H1 (cell line): ENCODE measurements around the gene FBN1. TPM values are rescaled to one million over a fixed set of nuclear protein-coding genes. Genes with fewer than 3 reads are reported as not detected.
A peak's percentile ranks its signal among the peaks of the same experiment; 100 is the strongest.

Source experiments
- CTCF ChIA-PET: fragments of 300-600 bp; sonication (Branson Sonifier 250); formaldehyde crosslinking; loops from one replicate; lab custom pipeline; 2021; ENCODE audit not compliant: partially characterized antibody; lab: Charles Lee
- POLR2A ChIA-PET: fragments of 300-600 bp; sonication (Branson Sonifier 250); formaldehyde crosslinking; loops from one replicate; lab custom pipeline; 2021; ENCODE audit warnings: inconsistent platforms; ENCODE audit not compliant: partially characterized antibody; lab: Charles Lee
- DNase-seq, 2 experiments: peaks; one replicate each; pipeline versions ENCODE4 v3.0.0 to v3.0.0-alpha.2; 2010 to 2022; ENCODE audit warnings: low spot score in 2 of 2, low read depth in 1 of 2, mixed read lengths in 1 of 2
- FAIRE-seq: peaks from 2 replicates; lab custom pipeline; 2011; peaks lifted over from hg19 to GRCh38; lab: Jason Lieb, UNC
- H2AFZ ChIP-seq: 2 replicates; pipeline ENCODE4 v1.8.1; 2012; ENCODE audit warnings: low read length, inconsistent platforms
- H2AK5ac ChIP-seq: 2 replicates; pipeline ENCODE4 v1.6.1; 2013; ENCODE audit warnings: low read depth, low read length
- H2BK120ac ChIP-seq: replicated peaks from 2 replicates; pipeline ENCODE3; 2013; ENCODE audit warnings: low read depth, low read length, inconsistent platforms
- H2BK12ac ChIP-seq: 2 replicates; pipeline ENCODE4 v1.6.1; 2013; ENCODE audit warnings: low read depth, low read length
- H2BK15ac ChIP-seq: 2 replicates; pipeline ENCODE4 v1.6.1; 2013; ENCODE audit warnings: low read length
- H2BK20ac ChIP-seq: 2 replicates; pipeline ENCODE4 v1.6.1; 2013; ENCODE audit warnings: low read length
- H2BK5ac ChIP-seq: 2 replicates; pipeline ENCODE4 v1.6.1; 2013; ENCODE audit warnings: low read depth, low read length
- H3K14ac ChIP-seq: 2 replicates; pipeline ENCODE4 v1.6.1; 2013; ENCODE audit warnings: inconsistent platforms; ENCODE audit not compliant: insufficient read length
- H3K18ac ChIP-seq: 2 replicates; pipeline ENCODE4 v1.6.1; 2013; ENCODE audit warnings: low read length; ENCODE audit errors: extremely low read depth
- H3K23ac ChIP-seq: 2 replicates; pipeline ENCODE4 v1.6.1; 2013; ENCODE audit warnings: inconsistent platforms; ENCODE audit not compliant: insufficient read length
- H3K23me2 ChIP-seq: 2 replicates; pipeline ENCODE4 v1.6.1; 2013; ENCODE audit warnings: low read depth, low read length
- H3K27ac ChIP-seq: 2 replicates; pipeline ENCODE4 v1.6.1; 2011; ENCODE audit warnings: low read depth, low read length, inconsistent platforms
- H3K27me3 ChIP-seq, 4 experiments: replicated peaks in 1 of 4; 1 replicate in 1 of 4; 2 replicates in 3 of 4; pipeline versions ENCODE4 v1.6.1 to v1.8.1; 2011 to 2013; ENCODE audit warnings: low read length in 3 of 4, mild to moderate bottlenecking in 3 of 4, inconsistent platforms in 2 of 4, mixed read lengths in 2 of 4, moderate library complexity in 1 of 4; ENCODE audit not compliant: control insufficient read depth in 3 of 4, insufficient read depth in 3 of 4; ENCODE audit errors: extremely low read depth in 1 of 4
- H3K36me3 ChIP-seq, 4 experiments: 2 replicates each; pipeline versions ENCODE4 v1.6.1 to v1.8.1; 2011 to 2013; ENCODE audit warnings: mild to moderate bottlenecking in 4 of 4, low read length in 3 of 4, moderate library complexity in 2 of 4, control low read depth in 1 of 4, inconsistent platforms in 1 of 4; ENCODE audit not compliant: insufficient read depth in 4 of 4, control insufficient read depth in 2 of 4
- H3K4ac ChIP-seq: replicated peaks from 2 replicates; pipeline ENCODE3; 2013; ENCODE audit warnings: low read length, low read depth, mixed read lengths, inconsistent platforms; ENCODE audit not compliant: insufficient read length
- H3K4me1 ChIP-seq, 4 experiments: replicated peaks in 1 of 4; 1 replicate in 1 of 4; 2 replicates in 3 of 4; pipeline versions ENCODE4 v1.6.1 to v1.8.1; 2011 to 2013; ENCODE audit warnings: low read length in 3 of 4, inconsistent platforms in 2 of 4, mixed read lengths in 1 of 4; ENCODE audit not compliant: insufficient read depth in 4 of 4, control insufficient read depth in 3 of 4
- H3K4me2 ChIP-seq, 2 experiments: 2 replicates each; pipeline versions ENCODE4 v1.6.1 to v1.8.1; 2011 to 2013; ENCODE audit warnings: low read depth in 2 of 2, low read length in 2 of 2, control low read depth in 1 of 2, inconsistent platforms in 1 of 2, mild to moderate bottlenecking in 1 of 2; ENCODE audit not compliant: insufficient read depth in 1 of 2
- H3K4me3 ChIP-seq, 4 experiments: fragments of 200-600, 300-600 bp in 1 of 4; sonication (generic), shearing (Covaris generic), sonication (Bioruptor Twin) in 1 of 4; 2 replicates each; pipeline versions ENCODE4 v1.5.1 to v1.8.1; 2011 to 2016; ENCODE audit warnings: low read length in 4 of 4, low read depth in 3 of 4, control low read depth in 2 of 4, inconsistent platforms in 2 of 4, mild to moderate bottlenecking in 2 of 4, mixed read lengths in 1 of 4, moderate library complexity in 1 of 4; ENCODE audit not compliant: insufficient read depth in 2 of 4; ENCODE audit errors: extremely low read depth in 1 of 4
- H3K56ac ChIP-seq: replicated peaks from 2 replicates; pipeline ENCODE3; 2013; ENCODE audit warnings: low read depth, mild to moderate bottlenecking, mixed read lengths, low read length, inconsistent platforms; ENCODE audit not compliant: insufficient read length
- H3K79me1 ChIP-seq: 2 replicates; pipeline ENCODE4 v1.6.1; 2013; ENCODE audit warnings: low read depth, low read length, control low read depth
- H3K79me2 ChIP-seq, 2 experiments: 2 replicates each; pipeline versions ENCODE4 v1.6.1 to v1.8.1; 2012 to 2013; ENCODE audit warnings: low read length in 2 of 2, mild to moderate bottlenecking in 2 of 2, inconsistent platforms in 1 of 2; ENCODE audit not compliant: insufficient read depth in 2 of 2, control insufficient read depth in 1 of 2
- H3K9ac ChIP-seq, 4 experiments: replicated peaks in 1 of 4; 1 replicate in 1 of 4; 2 replicates in 3 of 4; pipeline versions ENCODE4 v1.6.1 to v1.8.1; 2011 to 2013; ENCODE audit warnings: low read depth in 3 of 4, low read length in 3 of 4, control low read depth in 2 of 4, mild to moderate bottlenecking in 2 of 4, moderate library complexity in 2 of 4, inconsistent platforms in 1 of 4; ENCODE audit errors: extremely low read depth in 1 of 4
- H3K9me3 ChIP-seq, 2 experiments: 2 replicates each; pipeline versions ENCODE4 v1.6.1 to v1.8.1; 2012 to 2013; ENCODE audit warnings: mild to moderate bottlenecking in 2 of 2, moderate library complexity in 2 of 2, control low read depth in 1 of 2, inconsistent platforms in 1 of 2, low read depth in 1 of 2, low read length in 1 of 2, mixed read lengths in 1 of 2; ENCODE audit not compliant: insufficient read depth in 2 of 2
- H4K20me1 ChIP-seq, 2 experiments: replicated peaks in 1 of 2; 2 replicates each; pipeline versions ENCODE3 to v1.8.1; 2011 to 2013; ENCODE audit warnings: inconsistent platforms in 2 of 2, low read length in 2 of 2, mild to moderate bottlenecking in 1 of 2; ENCODE audit not compliant: insufficient read depth in 2 of 2, control insufficient read depth in 1 of 2
- H4K5ac ChIP-seq: 2 replicates; pipeline ENCODE4 v1.6.1; 2013; ENCODE audit warnings: low read length, low read depth, mixed read lengths, inconsistent platforms; ENCODE audit not compliant: insufficient read length
- H4K8ac ChIP-seq: 2 replicates; pipeline ENCODE4 v1.8.0; 2013; ENCODE audit warnings: mild to moderate bottlenecking, moderate library complexity, low read length, inconsistent platforms; ENCODE audit not compliant: insufficient read depth; ENCODE audit errors: extremely low read depth
- H4K91ac ChIP-seq: replicated peaks from 2 replicates; pipeline ENCODE3; 2013; ENCODE audit warnings: low read length, mixed read lengths, inconsistent platforms; ENCODE audit not compliant: insufficient read length
- EGR1 ChIP-seq: IDR thresholded peaks from 2 replicates; pipeline ENCODE4 v1.6.1; 2011; ENCODE audit warnings: low read depth, low read length, borderline replicate concordance
- RAD21 ChIP-seq, 2 experiments: IDR thresholded peaks in 1 of 2; conservative IDR thresholded peaks in 1 of 2; 2 replicates each; pipeline ENCODE4 v1.6.1; 2011; ENCODE audit warnings: low read depth in 2 of 2, low read length in 2 of 2, improper control_type of control experiment in 1 of 2, inconsistent platforms in 1 of 2, mild to moderate bottlenecking in 1 of 2, moderate library complexity in 1 of 2
- TBP ChIP-seq: IDR thresholded peaks from 2 replicates; pipeline ENCODE4 v1.6.1; 2011; ENCODE audit warnings: low read depth, low read length, improper control_type of control experiment
- whole genome bisulfite sequencing, 2 experiments: shearing (Covaris generic) in 1 of 2; methylation state at CpG; one replicate each; pipeline versions ENCODE4 v1.1.6 to v1.1.7; 2013 to 2015; ENCODE audit warnings: low lambda C conversion rate in 2 of 2, mixed read lengths in 2 of 2, inconsistent platforms in 1 of 2, low coverage in 1 of 2, missing lambda C conversion rate in 1 of 2; ENCODE audit not compliant: insufficient replicate concordance in 2 of 2, insufficient coverage in 1 of 2, insufficient read length in 1 of 2; ENCODE audit errors: extremely low coverage in 1 of 2, missing lambda C conversion rate in 1 of 2; 5-methylcytosine and 5-hydroxymethylcytosine counted together
- polyA plus RNA-seq, 7 experiments: library from polyadenylated mRNA; depleted of rRNA in 3 of 7; stranded (reverse) in 5 of 7; unstranded in 2 of 7; fragments of >200 nt in 5 of 7; fragments of 200-250 nt in 2 of 7; gene quantifications; 1 replicate in 5 of 7; 2 replicates in 1 of 7; 4 replicates in 1 of 7; pipeline versions ENCODE4 v1.2.1 to v1.2.3, GENCODE V29; 2011 to 2013; ENCODE audit warnings: missing spikeins in 2 of 7, mixed read lengths in 2 of 7
- total RNA-seq: library from RNA; stranded (reverse); fragmentation: NEBNext Ultra II Directional; extraction: Animal tissue kit (Norgen Biotek cat#: 25700); gene quantifications from 2 replicates; pipeline ENCODE4 v1.2.1, GENCODE V29; 2021
- TF ChIP-seq, protein P1 (sequence below), 3 experiments: IDR thresholded peaks; 1 replicate in 2 of 3; 2 replicates in 1 of 3; pipeline versions ENCODE4 v1.5.1 to v1.6.1; 2011; ENCODE audit warnings: low read length in 3 of 3, mild to moderate bottlenecking in 3 of 3, inconsistent platforms in 2 of 3, low read depth in 1 of 3, moderate library complexity in 1 of 3; ENCODE audit not compliant: insufficient read depth in 1 of 3; ENCODE audit errors: control extremely low read depth in 1 of 3

FBN1 gene
- total and polyA plus RNA-seq, 2 of the 8 experiments (the other 6 are each of a cell fraction or from before 2014, with no cell fraction given) = 3.0 to 4.0 TPM

DNA sequence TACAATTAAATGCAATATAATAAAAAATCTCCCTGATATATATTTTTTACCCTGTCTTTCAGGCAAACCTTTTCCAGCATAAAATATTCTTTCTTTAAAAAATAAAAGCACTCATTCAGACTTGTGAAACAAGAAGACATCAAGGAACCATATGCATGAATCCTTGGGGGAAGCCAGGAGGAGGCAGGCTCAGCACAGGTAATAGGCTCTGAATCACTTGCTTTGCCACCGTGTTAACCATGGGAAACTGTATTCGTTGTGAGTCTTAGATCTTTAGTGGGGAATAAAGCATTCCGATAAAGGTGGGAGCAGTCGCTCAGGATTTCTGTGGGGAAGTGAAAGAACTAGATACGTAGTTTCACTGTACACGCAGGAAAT, 42.4 kb downstream of the FBN1 start:
- Histone ChIP-seq H3K79me2 (no peaks in the 10 kb centered on the region), H4K20me1 (no peaks in the 10 kb centered on the region), H3K79me1 (no peaks in the 10 kb centered on the region), H3K27ac (no peak overlapping the region), H4K5ac (no peak overlapping the region), H3K36me3 (no peaks in the 10 kb centered on the region), H2AFZ (no peak overlapping the region), H3K56ac (no peak overlapping the region), H3K9ac (no peak overlapping the region), H3K4me3 (no peak overlapping the region), H3K4me2 (no peak overlapping the region), H3K4ac (no peak overlapping the region), H4K8ac (no peak overlapping the region), H3K18ac (no peak overlapping the region), H2BK15ac (no peak overlapping the region), H3K4me1 (no peaks in the 10 kb centered on the region), H3K27me3 (no peaks in the 10 kb centered on the region), H3K23me2 (no peaks in the 10 kb centered on the region), H2BK5ac (no peak overlapping the region), H2BK12ac (no peak overlapping the region), H3K9me3 (no peaks in the 10 kb centered on the region), H2BK120ac (no peak overlapping the region), H2AK5ac (no peak overlapping the region), H2BK20ac (no peak overlapping the region), H4K91ac (no peak overlapping the region), H3K23ac (no peak overlapping the region), H3K14ac (no peak overlapping the region)
- ChIA-PET POLR2A (no interaction called here), CTCF (interaction anchor here (0.7 kb wide), 1 partner anchor 88 kb away, joined by 3 read pairs; no protein-coding TSS in a partner anchor)
- TF ChIP-seq TBP (no peak), RAD21 (IDR thresholded peaks at IDR 0.05 in 1 of 2, conservative IDR thresholded peaks at IDR 0.05 in 1 of 2; ENCODE audit: low read depth in 2 of 2, low read length in 2 of 2) (peak; percentile 66 to 68), EGR1 (no peak)
- TF ChIP-seq, protein P1, sequence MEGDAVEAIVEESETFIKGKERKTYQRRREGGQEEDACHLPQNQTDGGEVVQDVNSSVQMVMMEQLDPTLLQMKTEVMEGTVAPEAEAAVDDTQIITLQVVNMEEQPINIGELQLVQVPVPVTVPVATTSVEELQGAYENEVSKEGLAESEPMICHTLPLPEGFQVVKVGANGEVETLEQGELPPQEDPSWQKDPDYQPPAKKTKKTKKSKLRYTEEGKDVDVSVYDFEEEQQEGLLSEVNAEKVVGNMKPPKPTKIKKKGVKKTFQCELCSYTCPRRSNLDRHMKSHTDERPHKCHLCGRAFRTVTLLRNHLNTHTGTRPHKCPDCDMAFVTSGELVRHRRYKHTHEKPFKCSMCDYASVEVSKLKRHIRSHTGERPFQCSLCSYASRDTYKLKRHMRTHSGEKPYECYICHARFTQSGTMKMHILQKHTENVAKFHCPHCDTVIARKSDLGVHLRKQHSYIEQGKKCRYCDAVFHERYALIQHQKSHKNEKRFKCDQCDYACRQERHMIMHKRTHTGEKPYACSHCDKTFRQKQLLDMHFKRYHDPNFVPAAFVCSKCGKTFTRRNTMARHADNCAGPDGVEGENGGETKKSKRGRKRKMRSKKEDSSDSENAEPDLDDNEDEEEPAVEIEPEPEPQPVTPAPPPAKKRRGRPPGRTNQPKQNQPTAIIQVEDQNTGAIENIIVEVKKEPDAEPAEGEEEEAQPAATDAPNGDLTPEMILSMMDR (IDR thresholded peaks at IDR 0.05; ENCODE audit: control extremely low read depth in 1 of 3, insufficient read depth in 1 of 3, low read depth in 1 of 3, low read length in 3 of 3) = peak in 2 of 3 experiments; percentile 30 to 45; a peak in 3 of 4 replicates
- DNase-seq = peak in 1 of 2 experiments; percentile 13
- 63% methylated on average over 6 of the region's 6 CpGs; no CpG with 5 or more reads in 1 of the 2 experiments for WGBS, 2 experiments
- FAIRE-seq = peak; percentile 36
